Mesendoderm (in vitro differentiated cells): Measurements from ENCODE around the gene ARL5A.

ENCODE experiments used
- DNase-seq: peaks from one replicate; pipeline ENCODE4 v3.0.0; 2013
- H2AK5ac ChIP-seq: 2 replicates; pipeline ENCODE4 v1.6.1; 2013; ENCODE audit warnings: low read length, inconsistent platforms
- H2BK120ac ChIP-seq: 2 replicates; pipeline ENCODE4 v1.6.1; 2013; ENCODE audit warnings: low read depth, mild to moderate bottlenecking, low read length, moderate library complexity, mixed read lengths
- H2BK15ac ChIP-seq: replicated peaks from 2 replicates; pipeline ENCODE4 v1.6.1; 2013; ENCODE audit warnings: low read depth, mild to moderate bottlenecking, moderate library complexity
- H2BK5ac ChIP-seq: 2 replicates; pipeline ENCODE4 v1.6.1; 2013; ENCODE audit warnings: low read length, inconsistent platforms
- H3K18ac ChIP-seq: 2 replicates; pipeline ENCODE4 v1.6.1; 2013; ENCODE audit warnings: mild to moderate bottlenecking, low read length, mixed read lengths
- H3K23ac ChIP-seq: one replicate; pipeline ENCODE4 v1.6.1; 2013; ENCODE audit warnings: low read length
- H3K27ac ChIP-seq: 2 replicates; pipeline ENCODE4 v1.5.1; 2013; ENCODE audit warnings: low read depth, mild to moderate bottlenecking, inconsistent platforms, low read length, moderate library complexity
- H3K27me3 ChIP-seq: 2 replicates; pipeline ENCODE4 v1.6.1; 2013; ENCODE audit warnings: low read length, control low read depth, mild to moderate bottlenecking, inconsistent platforms; ENCODE audit not compliant: insufficient read depth, poor library complexity
- H3K36me3 ChIP-seq: 2 replicates; pipeline ENCODE4 v1.6.1; 2013; ENCODE audit warnings: low read length, inconsistent platforms; ENCODE audit not compliant: control insufficient read depth, insufficient read depth
- H3K4ac ChIP-seq: one replicate; pipeline ENCODE4 v1.6.1; 2013; ENCODE audit warnings: low read depth, mild to moderate bottlenecking, low read length, moderate library complexity
- H3K4me1 ChIP-seq: 2 replicates; pipeline ENCODE4 v1.6.1; 2013; ENCODE audit warnings: low read depth, low read length, inconsistent platforms; ENCODE audit not compliant: control insufficient read depth
- H3K4me2 ChIP-seq: 2 replicates; pipeline ENCODE4 v1.6.1; 2013; ENCODE audit warnings: low read length
- H3K4me3 ChIP-seq: 2 replicates; pipeline ENCODE4 v1.5.1; 2013; ENCODE audit warnings: mild to moderate bottlenecking, low read length
- H3K56ac ChIP-seq: one replicate; pipeline ENCODE4 v1.6.1; 2013; ENCODE audit warnings: low read length
- H3K79me1 ChIP-seq: 2 replicates; pipeline ENCODE4 v1.6.1; 2013; ENCODE audit warnings: low read length, inconsistent platforms
- H3K79me2 ChIP-seq: 2 replicates; pipeline ENCODE4 v1.6.1; 2013; ENCODE audit warnings: mild to moderate bottlenecking, low read length; ENCODE audit not compliant: control insufficient read depth, insufficient read depth
- H3K9ac ChIP-seq: 2 replicates; pipeline ENCODE4 v1.6.1; 2013; ENCODE audit warnings: low read length, inconsistent platforms
- H4K5ac ChIP-seq: one replicate; pipeline ENCODE4 v1.6.1; 2013; ENCODE audit warnings: low read length
- H4K8ac ChIP-seq: one replicate; pipeline ENCODE4 v1.6.1; 2013; ENCODE audit warnings: low read depth, mild to moderate bottlenecking, control low read depth, low read length, moderate library complexity
- WGBS: extraction: QIAGEN DNeasy Blood & Tissue Kit; methylation state at CpG from one replicate; pipeline ENCODE4 v1.1.7; 2013; ENCODE audit warnings: low lambda C conversion rate, missing lambda C conversion rate; ENCODE audit not compliant: insufficient coverage; ENCODE audit errors: extremely low coverage; 5-methylcytosine and 5-hydroxymethylcytosine counted together

Gene ARL5A

GRCh38 chr2:151810489-151810888, 17.7 kb downstream of the ARL5A start:
- no peak overlapping the region for H3K56ac ChIP-seq
- H3K79me2 ChIP-seq, result no peaks in the 10 kb centered on the region
- H3K79me1 ChIP-seq, result no peaks in the 10 kb centered on the region
- no peak overlapping the region for H3K27ac ChIP-seq
- peaks cover 2% of the 10 kb centered on the region for H3K36me3 ChIP-seq
- DNase-seq, result no peak
- H3K23ac ChIP-seq, result no peak overlapping the region
- no peaks in the 10 kb centered on the region for H3K4me1 ChIP-seq
- no peak overlapping the region for H4K5ac ChIP-seq
- no peak overlapping the region for H3K4me3 ChIP-seq
- H2BK15ac ChIP-seq, result no peak overlapping the region
- no peak overlapping the region for H3K18ac ChIP-seq
- no peak overlapping the region for H3K9ac ChIP-seq
- no peak overlapping the region for H3K4me2 ChIP-seq
- no CpG with 5 or more reads among the region's 1 CpG for WGBS
- no peak overlapping the region for H4K8ac ChIP-seq
- H3K4ac ChIP-seq, result no peak overlapping the region
- no peaks in the 10 kb centered on the region for H3K27me3 ChIP-seq
- H2AK5ac ChIP-seq, result no peak overlapping the region
- H2BK5ac ChIP-seq, result no peak overlapping the region
- H2BK120ac ChIP-seq, result no peak overlapping the region

GRCh38 chr2:151809073-151809383, 19.2 kb downstream of the ARL5A start:
- no peak overlapping the region for H2BK15ac ChIP-seq
- no peak overlapping the region for H2BK120ac ChIP-seq
- H3K4ac ChIP-seq, result no peak overlapping the region
- H3K56ac ChIP-seq, result no peak overlapping the region
- H3K4me3 ChIP-seq, result no peak overlapping the region
- H3K18ac ChIP-seq, result no peak overlapping the region
- no peak overlapping the region for H4K8ac ChIP-seq
- H2BK5ac ChIP-seq, result no peak overlapping the region
- peaks cover 2% of the 10 kb centered on the region for H3K36me3 ChIP-seq
- no peak overlapping the region for H2AK5ac ChIP-seq
- no peaks in the 10 kb centered on the region for H3K79me2 ChIP-seq
- no peaks in the 10 kb centered on the region for H3K79me1 ChIP-seq
- no peaks in the 10 kb centered on the region for H3K27me3 ChIP-seq
- H4K5ac ChIP-seq, result no peak overlapping the region
- DNase-seq, result no peak
- H3K4me2 ChIP-seq, result no peak overlapping the region
- no peaks in the 10 kb centered on the region for H3K4me1 ChIP-seq
- WGBS, result no CpG with 5 or more reads among the region's 1 CpG
- no peak overlapping the region for H3K23ac ChIP-seq
- no peak overlapping the region for H3K27ac ChIP-seq
- H3K9ac ChIP-seq, result no peak overlapping the region

- Histone ChIP-seq H3K79me1 (no peaks in the 10 kb centered on the region), H3K4me1 (no peaks in the 10 kb centered on the region), H4K5ac (no peak overlapping the region), H2BK120ac (no peak overlapping the region), H3K9ac (no peak overlapping the region), H3K27me3 (no peaks in the 10 kb centered on the region), H3K4ac (no peak overlapping the region), H2BK5ac (no peak overlapping the region), H3K56ac (no peak overlapping the region), H3K4me3 (no peak overlapping the region), H3K79me2 (no peaks in the 10 kb centered on the region), H3K4me2 (no peak overlapping the region), H3K23ac (no peak overlapping the region), H2BK15ac (no peak overlapping the region), H3K27ac (no peak overlapping the region), H3K36me3 (peaks cover 2% of the 10 kb centered on the region), H4K8ac (no peak overlapping the region), H2AK5ac (no peak overlapping the region), H3K18ac (no peak overlapping the region)
- WGBS, result no CpG with 5 or more reads among the region's 5 CpGs
- no peak for DNase-seq
Observed at GRCh38 chr2:151808258-151809072, 19.8 kb downstream of the ARL5A start.

GRCh38 chr2:151805961-151806360, 22.3 kb downstream of the ARL5A start:
- H3K4ac ChIP-seq, result no peak overlapping the region
- H3K4me3 ChIP-seq, result no peak overlapping the region
- no peak overlapping the region for H4K8ac ChIP-seq
- H3K27ac ChIP-seq, result no peak overlapping the region
- no peak overlapping the region for H2BK5ac ChIP-seq
- no peak overlapping the region for H3K18ac ChIP-seq
- H3K4me1 ChIP-seq, result no peaks in the 10 kb centered on the region
- no peak overlapping the region for H4K5ac ChIP-seq
- H3K56ac ChIP-seq, result no peak overlapping the region
- H3K36me3 ChIP-seq, result peaks cover 2% of the 10 kb centered on the region
- H3K23ac ChIP-seq, result no peak overlapping the region
- DNase-seq, result no peak
- no peak overlapping the region for H3K9ac ChIP-seq
- H3K79me1 ChIP-seq, result no peaks in the 10 kb centered on the region
- H2AK5ac ChIP-seq, result no peak overlapping the region
- no peak overlapping the region for H2BK120ac ChIP-seq
- H3K79me2 ChIP-seq, result no peaks in the 10 kb centered on the region
- no peaks in the 10 kb centered on the region for H3K27me3 ChIP-seq
- H2BK15ac ChIP-seq, result no peak overlapping the region
- H3K4me2 ChIP-seq, result no peak overlapping the region

GRCh38 chr2:151805343-151805742, 22.9 kb downstream of the ARL5A start:
- H3K4me1 ChIP-seq, result no peaks in the 10 kb centered on the region
- H3K36me3 ChIP-seq, result peaks cover 2% of the 10 kb centered on the region
- no peak overlapping the region for H4K5ac ChIP-seq
- no peaks in the 10 kb centered on the region for H3K79me2 ChIP-seq
- H2AK5ac ChIP-seq, result no peak overlapping the region
- H3K56ac ChIP-seq, result no peak overlapping the region
- H3K27me3 ChIP-seq, result no peaks in the 10 kb centered on the region
- DNase-seq, result no peak
- H3K79me1 ChIP-seq, result no peaks in the 10 kb centered on the region
- H2BK5ac ChIP-seq, result no peak overlapping the region
- no peak overlapping the region for H3K18ac ChIP-seq
- no peak overlapping the region for H4K8ac ChIP-seq
- no peak overlapping the region for H3K23ac ChIP-seq
- no peak overlapping the region for H2BK15ac ChIP-seq
- no peak overlapping the region for H2BK120ac ChIP-seq
- no peak overlapping the region for H3K4me2 ChIP-seq
- H3K27ac ChIP-seq, result no peak overlapping the region
- no peak overlapping the region for H3K4ac ChIP-seq
- no peak overlapping the region for H3K4me3 ChIP-seq
- no CpG with 5 or more reads among the region's 1 CpG for WGBS
- H3K9ac ChIP-seq, result no peak overlapping the region

GRCh38 chr2:151803811-151804210, 24.4 kb downstream of the ARL5A start:
- no peak for DNase-seq
- H3K79me1 ChIP-seq, result no peaks in the 10 kb centered on the region

More at GRCh38 chr2:151803811-151804210, 24.4 kb downstream of the ARL5A start:
- H3K4me3 ChIP-seq, result no peak overlapping the region
- no peaks in the 10 kb centered on the region for H3K27me3 ChIP-seq
- no peak overlapping the region for H2AK5ac ChIP-seq
- no peak overlapping the region for H2BK120ac ChIP-seq
- no peak overlapping the region for H3K4ac ChIP-seq
- H3K18ac ChIP-seq, result no peak overlapping the region
- H3K79me2 ChIP-seq, result no peaks in the 10 kb centered on the region
- H3K9ac ChIP-seq, result no peak overlapping the region
- no peak overlapping the region for H4K5ac ChIP-seq
- H3K36me3 ChIP-seq, result peaks cover 2% of the 10 kb centered on the region
- H3K4me1 ChIP-seq, result no peaks in the 10 kb centered on the region
- no peak overlapping the region for H3K27ac ChIP-seq
- H4K8ac ChIP-seq, result no peak overlapping the region
- no peak overlapping the region for H3K23ac ChIP-seq
- no peak overlapping the region for H3K4me2 ChIP-seq
- no peak overlapping the region for H3K56ac ChIP-seq
- no peak overlapping the region for H2BK5ac ChIP-seq
- H2BK15ac ChIP-seq, result no peak overlapping the region
